PC-9 (cell line): ENCODE measurements around the gene C10orf105. TPM values are rescaled to one million over a fixed set of nuclear protein-coding genes. Genes with fewer than 3 reads are reported as not detected.

ENCODE experiments used
- BruUV-seq: library from RNA; stranded (reverse); fragments of 400-500 nt; replicated peaks from 2 replicates; lab custom pipeline; 2021; lab: Mats Ljungman, UMichigan
- CTCF ChIA-PET: fragments of 300-600 bp; sonication (Branson Sonifier 250); formaldehyde crosslinking; loops from one replicate; lab custom pipeline; 2022; ENCODE audit warnings: antibody characterized with exemption; lab: Charles Lee
- POLR2A ChIA-PET: fragments of 300-600 bp; sonication (Branson Sonifier 250); formaldehyde crosslinking; loops from one replicate; lab custom pipeline; 2022; ENCODE audit warnings: antibody characterized with exemption; ENCODE audit not compliant: unreplicated experiment; lab: Charles Lee
- DNase-seq, 2 experiments: peaks; one replicate each; pipeline versions ENCODE4 v3.0.0 to v3.0.0-alpha.2; 2015 to 2022; ENCODE audit warnings: mixed read lengths in 1 of 2
- H2AFZ ChIP-seq: fragments of 200-600 bp; sonication (generic); 2 replicates; pipeline ENCODE4 v1.8.1; 2017; ENCODE audit warnings: antibody characterized with exemption
- H3F3A ChIP-seq: fragments of 200-600 bp; sonication (generic); 2 replicates; pipeline ENCODE4 v1.8.1; 2017; ENCODE audit warnings: antibody characterized with exemption, mild to moderate bottlenecking, low read depth; ENCODE audit not compliant: insufficient read depth
- H3K27ac ChIP-seq: fragments of 200-600 bp; sonication (generic); 2 replicates; pipeline ENCODE4 v1.6.1; 2016; ENCODE audit warnings: mixed run types
- H3K27me3 ChIP-seq: fragments of 200-600 bp; sonication (generic); 2 replicates; pipeline ENCODE4 v1.6.1; 2016; ENCODE audit warnings: low read depth, mixed run types; ENCODE audit not compliant: insufficient read depth
- H3K36me3 ChIP-seq: fragments of 200-600 bp; sonication (generic); 2 replicates; pipeline ENCODE4 v1.6.1; 2016; ENCODE audit warnings: low read depth, mixed run types
- H3K4me1 ChIP-seq: fragments of 200-600 bp; sonication (generic); replicated peaks from 2 replicates; pipeline ENCODE4 v1.6.1; 2016; ENCODE audit warnings: mixed run types; ENCODE audit not compliant: insufficient read depth
- H3K4me2 ChIP-seq: fragments of 200-600 bp; sonication (generic); 2 replicates; pipeline ENCODE4 v1.6.1; 2017; ENCODE audit warnings: mixed run types
- H3K4me3 ChIP-seq: fragments of 200-600 bp; sonication (generic); 2 replicates; pipeline ENCODE4 v1.6.1; 2016; ENCODE audit warnings: mixed run types
- H3K79me2 ChIP-seq: fragments of 200-600 bp; sonication (generic); 2 replicates; pipeline ENCODE4 v1.6.1; 2017; ENCODE audit warnings: low read depth, mixed run types
- H3K9me2 ChIP-seq: fragments of 200-600 bp; sonication (generic); 2 replicates; pipeline ENCODE4 v1.8.1; 2017; ENCODE audit warnings: mild to moderate bottlenecking; ENCODE audit not compliant: insufficient read depth
- H3K9me3 ChIP-seq: fragments of 200-600 bp; sonication (generic); 2 replicates; pipeline ENCODE4 v1.8.1; 2016; ENCODE audit warnings: low read depth; ENCODE audit not compliant: insufficient read depth
- H4K20me1 ChIP-seq: fragments of 200-600 bp; sonication (generic); 2 replicates; pipeline ENCODE4 v1.8.1; 2017; ENCODE audit not compliant: insufficient read depth
- EZH2 ChIP-seq: fragments of 200-600 bp; sonication (generic); IDR thresholded peaks from 2 replicates; pipeline ENCODE4 v1.8.0; 2017; ENCODE audit warnings: antibody characterized with exemption, low read depth
- intact Hi-C: fragments of 100-400 bp; cut with micrococcal nuclease; formaldehyde crosslinking; loops from one replicate; pipeline ENCODE4 v1.10.0; 2022; ENCODE audit not compliant: unreplicated experiment
- total RNA-seq: library from RNA; stranded (reverse); gene quantifications from 2 replicates; pipeline ENCODE4 v1.2.3, GENCODE V29; 2021
- TF ChIP-seq, protein P1 (sequence below): fragments of 200-600 bp; sonication (generic); conservative IDR thresholded peaks from 2 replicates; pipeline ENCODE4 v1.6.1; 2017; ENCODE audit warnings: mixed run types, antibody characterized with exemption, mild to moderate bottlenecking, moderate library complexity

Gene C10orf105
- total RNA-seq, 1 experiment from 2014 or later, result not detected

DNA sequence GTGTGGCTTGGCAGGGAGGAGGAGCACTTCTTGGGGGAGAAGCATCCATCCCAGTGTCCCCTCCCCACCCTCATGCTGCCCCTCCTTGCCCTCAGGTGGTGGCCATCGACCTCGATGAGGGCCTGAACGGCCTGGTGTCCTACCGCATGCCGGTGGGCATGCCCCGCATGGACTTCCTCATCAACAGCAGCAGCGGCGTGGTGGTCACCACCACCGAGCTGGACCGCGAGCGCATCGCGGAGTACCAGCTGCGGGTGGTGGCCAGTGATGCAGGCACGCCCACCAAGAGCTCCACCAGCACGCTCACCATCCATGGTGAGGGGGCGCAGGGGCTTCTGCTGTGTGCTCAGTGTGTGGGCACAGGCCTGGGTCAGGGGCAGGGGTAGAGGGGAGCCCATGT, 14.8 kb downstream of the C10orf105 start:
- no peak overlapping the region for H3K4me2 ChIP-seq
- H3F3A ChIP-seq, result no peaks in the 10 kb centered on the region; the same call in 1 of the 2 replicates
- no peaks in the 10 kb centered on the region for H3K27me3 ChIP-seq
- H4K20me1 ChIP-seq, result no peaks in the 10 kb centered on the region
- H3K79me2 ChIP-seq, result no peaks in the 10 kb centered on the region
- peaks cover 6% of the 10 kb centered on the region; the same call in 1 of the 2 replicates for H3K4me1 ChIP-seq
- H2AFZ ChIP-seq, result no peak overlapping the region
- H3K9me3 ChIP-seq, result no peaks in the 10 kb centered on the region
- ChIA-PET CTCF (no interaction called here), POLR2A (no interaction called here)
- H3K36me3 ChIP-seq, result no peaks in the 10 kb centered on the region
- no TSS peak for BruUV-seq
- no peak overlapping the region for H3K4me3 ChIP-seq
- intact Hi-C loops, result no loop called here
- TF ChIP-seq EZH2, result no peak
- TF ChIP-seq, protein P1, sequence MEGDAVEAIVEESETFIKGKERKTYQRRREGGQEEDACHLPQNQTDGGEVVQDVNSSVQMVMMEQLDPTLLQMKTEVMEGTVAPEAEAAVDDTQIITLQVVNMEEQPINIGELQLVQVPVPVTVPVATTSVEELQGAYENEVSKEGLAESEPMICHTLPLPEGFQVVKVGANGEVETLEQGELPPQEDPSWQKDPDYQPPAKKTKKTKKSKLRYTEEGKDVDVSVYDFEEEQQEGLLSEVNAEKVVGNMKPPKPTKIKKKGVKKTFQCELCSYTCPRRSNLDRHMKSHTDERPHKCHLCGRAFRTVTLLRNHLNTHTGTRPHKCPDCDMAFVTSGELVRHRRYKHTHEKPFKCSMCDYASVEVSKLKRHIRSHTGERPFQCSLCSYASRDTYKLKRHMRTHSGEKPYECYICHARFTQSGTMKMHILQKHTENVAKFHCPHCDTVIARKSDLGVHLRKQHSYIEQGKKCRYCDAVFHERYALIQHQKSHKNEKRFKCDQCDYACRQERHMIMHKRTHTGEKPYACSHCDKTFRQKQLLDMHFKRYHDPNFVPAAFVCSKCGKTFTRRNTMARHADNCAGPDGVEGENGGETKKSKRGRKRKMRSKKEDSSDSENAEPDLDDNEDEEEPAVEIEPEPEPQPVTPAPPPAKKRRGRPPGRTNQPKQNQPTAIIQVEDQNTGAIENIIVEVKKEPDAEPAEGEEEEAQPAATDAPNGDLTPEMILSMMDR, result no peak
- H3K27ac ChIP-seq, result no peak overlapping the region
- DNase-seq, result no peak
- no peaks in the 10 kb centered on the region for H3K9me2 ChIP-seq

DNA sequence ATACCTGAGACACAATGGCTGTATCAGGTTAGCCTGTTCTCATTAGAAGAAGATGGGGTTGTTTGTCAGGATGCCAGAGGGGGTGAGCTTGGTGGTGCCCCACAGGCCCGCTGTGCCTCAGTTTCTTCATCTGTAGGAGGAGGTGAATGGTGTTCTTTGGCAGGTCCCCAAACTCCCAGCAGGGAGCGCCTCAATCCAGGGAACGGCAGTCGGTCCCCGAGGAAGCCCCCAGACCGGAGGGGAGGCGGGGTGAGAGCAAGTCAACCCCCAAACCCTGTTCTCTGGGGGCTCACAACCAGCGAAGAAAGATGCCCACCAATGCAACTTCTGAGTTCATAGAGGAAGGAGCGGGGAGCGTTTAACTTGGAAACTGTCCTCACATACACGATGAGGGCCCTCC, 16.0 kb downstream of the C10orf105 start:
- CTCF ChIA-PET, result no interaction called here
- no peak overlapping the region for H3K4me2 ChIP-seq
- H2AFZ ChIP-seq, result no peak overlapping the region
- peaks cover 5% of the 10 kb centered on the region; the same call in 1 of the 2 replicates for H3F3A ChIP-seq
- H3K4me1 ChIP-seq, result peaks cover 1% of the 10 kb centered on the region; the same call in 1 of the 2 replicates
- H3K27ac ChIP-seq, result no peak overlapping the region
- POLR2A ChIA-PET, result no interaction called here
- TF ChIP-seq EZH2, result no peak
- TF ChIP-seq, protein P1, result no peak
- DNase-seq, result no peak
- no peaks in the 10 kb centered on the region for H4K20me1 ChIP-seq
- H3K36me3 ChIP-seq, result no peaks in the 10 kb centered on the region
- intact Hi-C loops, result no loop called here
- no peak overlapping the region for H3K4me3 ChIP-seq
- H3K27me3 ChIP-seq, result no peaks in the 10 kb centered on the region
- no peaks in the 10 kb centered on the region for H3K9me2 ChIP-seq
- H3K9me3 ChIP-seq, result no peaks in the 10 kb centered on the region
- no peaks in the 10 kb centered on the region for H3K79me2 ChIP-seq
- no TSS peak for BruUV-seq

DNA sequence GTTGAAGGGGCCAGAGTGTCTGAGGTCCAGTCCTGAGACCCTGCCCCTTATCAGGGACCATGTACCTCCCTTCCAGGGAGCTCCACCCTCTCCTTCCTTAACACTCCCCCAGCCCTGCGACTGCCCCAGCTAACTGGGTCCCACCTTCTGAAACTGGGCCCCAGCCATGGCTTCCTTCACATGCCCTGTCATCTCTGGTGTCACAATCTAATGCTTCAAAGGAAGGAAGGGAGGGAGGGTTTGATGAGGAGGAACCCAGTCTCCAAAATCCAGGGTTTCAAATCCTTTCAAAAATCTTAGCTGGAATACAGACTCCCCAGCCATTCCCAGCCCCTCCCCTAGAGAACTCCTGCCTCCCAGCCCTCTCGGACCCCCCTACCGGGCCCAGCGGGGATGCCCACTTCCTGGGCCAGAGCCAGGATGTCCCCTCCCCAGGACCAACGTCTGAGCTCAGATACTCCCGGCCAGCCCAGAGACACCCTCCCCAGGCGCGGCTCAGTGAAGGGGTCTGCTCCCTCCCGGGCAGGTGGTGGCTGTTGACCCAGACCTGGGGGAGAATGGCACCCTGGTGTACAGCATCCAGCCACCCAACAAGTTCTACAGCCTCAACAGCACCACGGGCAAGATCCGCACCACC, 18.0 kb downstream of the C10orf105 start:
- POLR2A ChIA-PET, result no interaction called here

More for the DNA sequence above, 18.0 kb downstream of the C10orf105 start:
- no peak overlapping the region for H3K27ac ChIP-seq
- H3K4me3 ChIP-seq, result no peak overlapping the region
- no peaks in the 10 kb centered on the region for H3K79me2 ChIP-seq
- TF ChIP-seq, protein P1, result no peak
- TF ChIP-seq EZH2, result no peak
- no peaks in the 10 kb centered on the region for H3K9me2 ChIP-seq
- peaks cover 6% of the 10 kb centered on the region; the same call in 1 of the 2 replicates for H3F3A ChIP-seq
- DNase-seq, result no peak
- CTCF ChIA-PET, result no interaction called here
- H3K4me1 ChIP-seq, result peaks cover 10% of the 10 kb centered on the region; the same call in 1 of the 2 replicates
- no peaks in the 10 kb centered on the region for H3K36me3 ChIP-seq
- no peak overlapping the region for H3K4me2 ChIP-seq
- no TSS peak for BruUV-seq
- no peak overlapping the region for H2AFZ ChIP-seq
- intact Hi-C loops, result no loop called here
- H4K20me1 ChIP-seq, result no peaks in the 10 kb centered on the region
- no peaks in the 10 kb centered on the region for H3K9me3 ChIP-seq
- no peaks in the 10 kb centered on the region for H3K27me3 ChIP-seq
